Thyroid gland (tissue), 4 donors: ENCODE results near the gene ZNF615. TPM values are rescaled to one million over a fixed set of nuclear protein-coding genes. Genes with fewer than 3 reads are reported as not detected.
"Not testable (repeated sequence)": the region's sequence is repeated elsewhere in the genome, so short reads cannot be mapped to it uniquely, and the experiment has no call there.

ENCODE experiments used
- DNase-seq, 2 donors: peaks; one replicate each; pipeline ENCODE4 v3.0.0-alpha.2; 2019
- H3K27ac ChIP-seq, 3 donors: fragments of 200-600 bp; sonication (generic); 1 replicate in 2 of 3; 2 replicates in 1 of 3; pipeline ENCODE4 v1.5.1; 2016 to 2019; ENCODE audit warnings: mild to moderate bottlenecking in 1 of 3, moderate library complexity in 1 of 3
- H3K27me3 ChIP-seq: fragments of 200-600 bp; sonication (generic); one replicate; pipeline ENCODE4 v1.5.1; 2019
- H3K36me3 ChIP-seq, 2 donors: fragments of 200-600 bp; sonication (generic); one replicate each; pipeline ENCODE4 v1.5.1; 2016 to 2019
- H3K4me1 ChIP-seq, 2 donors: fragments of 200-600 bp; sonication (generic); one replicate each; pipeline ENCODE4 v1.5.1; 2017 to 2019
- H3K4me3 ChIP-seq, 3 donors: fragments of 200-600 bp; sonication (generic); replicated peaks in 1 of 3; 1 replicate in 2 of 3; 2 replicates in 1 of 3; pipeline ENCODE4 v1.5.1; 2016; ENCODE audit warnings: mild to moderate bottlenecking in 1 of 3
- H3K9me3 ChIP-seq: fragments of 200-600 bp; sonication (generic); one replicate; pipeline ENCODE4 v1.5.1; 2017
- POLR2A ChIP-seq, 2 donors: fragments of 450-650 bp; IDR thresholded peaks; one replicate each; pipeline ENCODE4 v1.6.1; 2017; ENCODE audit warnings: antibody characterized with exemption in 2 of 2, mild to moderate bottlenecking in 2 of 2, moderate library complexity in 1 of 2
- WGBS, 2 donors: methylation state at CpG; one replicate each; pipeline ENCODE4 v1.1.5; 2017; 5-methylcytosine and 5-hydroxymethylcytosine counted together
- intact Hi-C: fragments of 100-400 bp; cut with DNase I; formaldehyde crosslinking; loops from one replicate; pipeline ENCODE4 v1.15.1; 2023
- total RNA-seq, 4 donors: library from RNA; depleted of rRNA; stranded (reverse); fragments of >200 nt; gene quantifications; one replicate each; pipeline ENCODE4 v1.2.3, GENCODE V29; 2016
- TF ChIP-seq, protein P1 (sequence below), 6 experiments: fragments of 200-600 bp in 3 of 6; fragments of 450-650 bp in 3 of 6; sonication (generic) in 3 of 6; IDR thresholded peaks; one replicate each; pipeline ENCODE4 v1.5.1; 2016 to 2019; ENCODE audit warnings: antibody characterized with exemption in 6 of 6, mild to moderate bottlenecking in 2 of 6, inconsistent platforms in 1 of 6, moderate library complexity in 1 of 6

Gene ZNF615
- total RNA-seq, 4 donors from 2014 or later, result 19.5 to 36.9 (median 20.6) TPM

DNA sequence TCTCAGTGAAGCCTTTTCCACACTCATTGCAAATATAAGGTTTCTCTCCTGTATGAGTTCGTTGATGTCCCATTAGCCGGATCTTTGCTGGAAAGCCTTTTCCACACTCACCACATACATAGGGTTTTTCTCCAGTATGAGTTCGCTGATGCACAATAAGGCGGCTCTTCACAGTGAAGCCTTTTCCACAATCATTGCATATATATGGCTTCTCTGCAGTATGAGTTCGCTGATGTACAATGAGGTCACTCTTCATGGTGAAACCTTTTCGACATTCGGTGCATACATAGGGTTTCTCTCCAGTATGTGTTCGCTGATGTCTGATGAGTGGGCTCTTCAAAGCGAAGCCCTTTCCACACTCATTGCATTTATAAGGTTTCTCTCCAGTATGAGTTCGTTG lies 14.6 kb downstream of the ZNF615 start:
- Histone ChIP-seq H3K9me3 (peaks cover 6% of the 10 kb centered on the region), H3K27me3 (no peaks in the 10 kb centered on the region), H3K36me3 (peaks cover 49 to 55% of the 10 kb centered on the region in 2 donors), H3K27ac (no peak overlapping the region), H3K4me3 (no peak overlapping the region), H3K4me1 (no peaks in the 10 kb centered on the region)
- intact Hi-C loops, result no loop called here
- TF ChIP-seq, protein P1, sequence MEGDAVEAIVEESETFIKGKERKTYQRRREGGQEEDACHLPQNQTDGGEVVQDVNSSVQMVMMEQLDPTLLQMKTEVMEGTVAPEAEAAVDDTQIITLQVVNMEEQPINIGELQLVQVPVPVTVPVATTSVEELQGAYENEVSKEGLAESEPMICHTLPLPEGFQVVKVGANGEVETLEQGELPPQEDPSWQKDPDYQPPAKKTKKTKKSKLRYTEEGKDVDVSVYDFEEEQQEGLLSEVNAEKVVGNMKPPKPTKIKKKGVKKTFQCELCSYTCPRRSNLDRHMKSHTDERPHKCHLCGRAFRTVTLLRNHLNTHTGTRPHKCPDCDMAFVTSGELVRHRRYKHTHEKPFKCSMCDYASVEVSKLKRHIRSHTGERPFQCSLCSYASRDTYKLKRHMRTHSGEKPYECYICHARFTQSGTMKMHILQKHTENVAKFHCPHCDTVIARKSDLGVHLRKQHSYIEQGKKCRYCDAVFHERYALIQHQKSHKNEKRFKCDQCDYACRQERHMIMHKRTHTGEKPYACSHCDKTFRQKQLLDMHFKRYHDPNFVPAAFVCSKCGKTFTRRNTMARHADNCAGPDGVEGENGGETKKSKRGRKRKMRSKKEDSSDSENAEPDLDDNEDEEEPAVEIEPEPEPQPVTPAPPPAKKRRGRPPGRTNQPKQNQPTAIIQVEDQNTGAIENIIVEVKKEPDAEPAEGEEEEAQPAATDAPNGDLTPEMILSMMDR (IDR thresholded peaks at IDR 0.05), result no peak
- TF ChIP-seq POLR2A (IDR thresholded peaks at IDR 0.05), result no peak
- no peak for DNase-seq
- WGBS, 2 donors, result 96 to 98% methylated on average over 10 of the region's 10 CpGs

DNA sequence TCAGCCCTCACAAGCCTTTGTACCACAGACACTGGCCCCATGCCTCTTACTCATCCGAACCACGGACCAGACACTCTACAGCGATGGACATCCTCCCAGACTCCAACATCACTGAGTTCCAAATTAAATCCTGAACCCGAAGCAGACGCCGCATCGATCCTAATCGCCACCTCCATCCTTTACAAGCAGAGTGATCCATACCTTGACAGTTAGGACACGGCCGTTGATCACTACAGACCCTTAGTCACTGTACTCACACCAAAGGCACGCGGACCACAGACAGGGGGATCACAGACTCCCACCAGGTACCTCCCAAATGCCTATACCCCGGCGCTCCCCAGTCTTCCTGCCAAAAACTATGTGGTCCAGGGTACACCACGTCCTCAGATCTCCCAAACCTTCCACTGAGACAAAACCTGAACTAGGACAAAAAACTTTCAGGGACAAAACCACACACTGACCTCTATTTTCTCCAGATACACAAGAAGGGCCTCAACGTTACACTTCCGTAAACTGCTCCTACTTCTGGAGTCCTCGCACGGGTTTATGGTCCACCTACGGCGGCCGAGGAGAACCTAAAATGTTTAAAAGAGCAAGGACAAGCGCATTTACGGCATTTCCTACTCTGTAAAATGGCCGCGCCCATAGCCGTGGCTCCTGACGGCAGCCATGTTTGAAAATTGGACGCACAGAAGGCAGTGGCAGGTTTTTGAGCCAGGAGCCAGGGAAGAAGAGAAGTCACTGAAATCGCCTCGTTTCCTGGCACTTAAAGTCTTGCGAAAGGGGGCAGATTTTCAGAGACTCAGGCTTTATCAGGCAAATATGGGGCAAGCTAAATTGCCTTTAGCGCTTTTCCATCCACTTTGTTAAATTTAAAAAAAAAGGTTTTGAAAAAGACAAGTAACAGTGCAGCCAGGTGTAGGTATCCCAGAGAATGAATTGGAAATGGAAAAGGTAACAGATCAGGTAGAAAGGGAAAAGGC lies 21.4 kb downstream of the ZNF615 start, which contains the start of gene ZNF350:
Gene ZNF350, minus strand, starts transcription at position 532 of the 983 bp plus-strand sequence. CDS start 12,480 bp downstream, outside the sequence.
- H3K4me1 ChIP-seq, result peaks cover 6 to 11% of the 10 kb centered on the region in 2 donors
- WGBS, 2 donors, result 2 to 3% methylated on average over 33 of the region's 33 CpGs
- peak within 1 kb of the TSS; percentile 12 to 69 (median 62) for H3K4me3 ChIP-seq
- peak within 1 kb of the TSS; percentile 23 to 49 (median 48) for H3K27ac ChIP-seq
- no peaks in the 10 kb centered on the region for H3K9me3 ChIP-seq
- intact Hi-C loops, result loop anchor here (10.0 kb wide), 1 partner anchor 92 kb away; no protein-coding TSS in a partner anchor
- H3K36me3 ChIP-seq, result no peaks in the 10 kb centered on the region
- H3K27me3 ChIP-seq, result no peaks in the 10 kb centered on the region
- TF ChIP-seq, protein P1 (IDR thresholded peaks at IDR 0.05), result peak in 1 of 6 experiments; percentile 19
- peak in 1 of 2 donors; percentile 23 for TF ChIP-seq POLR2A (IDR thresholded peaks at IDR 0.05)
- DNase-seq, result peak; percentile 95

DNA sequence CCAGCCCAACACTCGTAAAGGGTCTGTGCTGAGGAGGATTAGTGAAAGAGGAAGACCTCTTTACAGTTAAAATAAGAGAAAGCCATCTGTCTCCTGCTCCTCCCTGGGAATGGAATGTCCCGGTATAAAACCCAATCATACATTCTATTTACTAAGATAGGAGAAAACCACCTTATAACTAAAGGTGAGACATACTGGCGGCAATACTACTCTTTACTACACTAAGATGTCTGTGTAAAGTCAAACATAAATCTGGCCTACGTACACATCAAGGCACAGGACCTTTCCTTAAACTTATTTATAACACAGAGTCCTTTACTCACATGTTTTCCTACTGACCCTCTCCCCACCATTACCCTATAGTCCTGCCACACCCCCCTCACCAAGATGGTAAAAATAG lies 24.6 kb downstream of the ZNF615 start:
- no peaks in the 10 kb centered on the region for H3K9me3 ChIP-seq
- WGBS, 2 donors, result 83 to 88% methylated on average over 4 of the region's 4 CpGs

DNA sequence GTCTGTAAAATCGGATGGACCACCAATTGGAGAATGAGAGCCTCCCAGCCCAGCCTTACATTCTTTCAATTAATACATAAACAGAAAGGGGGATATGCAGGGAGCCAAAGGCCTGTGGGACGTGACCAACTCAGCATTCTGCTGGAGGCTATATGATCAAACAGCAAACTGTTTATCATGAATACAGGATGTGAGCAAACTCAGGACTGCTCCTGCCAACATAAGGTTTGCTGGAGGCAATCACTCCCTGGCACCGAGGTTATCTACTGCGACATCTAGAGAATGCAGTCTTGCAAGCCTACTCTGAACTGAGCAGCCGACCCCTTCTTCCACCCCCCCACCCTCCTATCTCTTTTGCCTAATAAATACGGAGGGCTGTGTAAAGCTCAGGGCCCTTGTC lies 27.1 kb downstream of the ZNF615 start:
- H3K27ac ChIP-seq, H3K27me3 ChIP-seq, DNase-seq, H3K4me3 ChIP-seq, H3K9me3 ChIP-seq: not testable (repeated sequence)
- intact Hi-C loops, result loop anchor here (10.0 kb wide), 1 partner anchor 86 kb away; no protein-coding TSS in a partner anchor
- Histone ChIP-seq H3K36me3 (peaks cover 8 to 10% of the 10 kb centered on the region in 2 donors), H3K4me1 (peaks cover 6 to 16% of the 10 kb centered on the region in 2 donors)
- WGBS, 2 donors, result 81 to 95% methylated on average over 6 of the region's 6 CpGs

More for the DNA sequence above, 24.6 kb downstream of the ZNF615 start:
- Histone ChIP-seq H3K36me3 (peaks cover 8 to 10% of the 10 kb centered on the region in 2 donors), H3K4me1 (peaks cover 6 to 16% of the 10 kb centered on the region in 2 donors), H3K4me3 (no peak overlapping the region), H3K27me3 (no peaks in the 10 kb centered on the region), H3K27ac (no peak overlapping the region)
- intact Hi-C loops, result loop anchor here (10.0 kb wide), 1 partner anchor 89 kb away; no protein-coding TSS in a partner anchor
- no peak for DNase-seq
- TF ChIP-seq, protein P1 (IDR thresholded peaks at IDR 0.05), result no peak
- TF ChIP-seq POLR2A (IDR thresholded peaks at IDR 0.05), result no peak

DNA sequence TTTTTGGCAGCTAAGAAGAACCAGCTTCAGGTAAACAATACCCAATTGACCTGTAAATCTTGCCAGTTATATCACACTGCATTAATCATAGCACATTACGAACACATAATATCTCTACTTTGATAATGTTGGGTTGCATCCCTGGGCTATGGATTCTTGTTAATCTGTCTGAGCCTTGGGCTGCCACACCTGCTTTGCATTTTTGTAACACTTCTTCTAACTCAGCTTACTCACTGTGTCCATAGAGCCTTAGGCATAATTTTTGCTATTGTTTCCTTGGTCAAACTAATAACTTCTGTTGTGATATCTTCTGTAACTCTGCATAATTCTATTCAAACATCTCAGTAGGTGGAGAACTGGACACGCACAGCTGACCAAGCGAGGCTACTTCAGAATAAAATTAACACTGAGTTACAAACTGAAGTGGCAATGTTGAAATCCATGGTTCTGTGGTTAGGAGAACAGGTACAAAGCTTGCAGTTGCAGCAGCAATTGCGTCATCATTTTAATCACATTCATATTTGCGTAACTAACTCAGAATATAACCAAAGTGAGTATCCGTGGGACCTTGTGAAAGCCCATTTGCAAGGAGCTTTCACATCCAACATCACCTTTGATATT lies 27.8 kb downstream of the ZNF615 start:
- Histone ChIP-seq H3K27ac (no peak overlapping the region), H3K9me3 (no peaks in the 10 kb centered on the region), H3K27me3 (no peaks in the 10 kb centered on the region), H3K36me3 (peaks cover 8 to 10% of the 10 kb centered on the region in 2 donors), H3K4me1 (peaks cover 0 to 11% of the 10 kb centered on the region in 2 donors), H3K4me3 (no peak overlapping the region)
- intact Hi-C loops, result loop anchor here (10.0 kb wide), 1 partner anchor 85 kb away; no protein-coding TSS in a partner anchor
- peak; percentile 11 to 51 for DNase-seq
- TF ChIP-seq POLR2A (IDR thresholded peaks at IDR 0.05), result no peak
- TF ChIP-seq, protein P1 (IDR thresholded peaks at IDR 0.05), result no peak
- WGBS, 2 donors, result 69 to 86% methylated on average over 6 of the region's 6 CpGs
